Right lobe of liver (tissue), 4 donors: Measurements from ENCODE around the gene STK38L.

ENCODE experiments used
- POLR2A ChIP-seq: fragments of 450-650 bp; IDR thresholded peaks from one replicate; pipeline ENCODE4 v1.6.1; 2017; ENCODE audit warnings: antibody characterized with exemption, mild to moderate bottlenecking
- TF ChIP-seq, protein P1 (sequence below), 4 donors: fragments of 200-600 bp in 3 of 4; fragments of 450-650 bp in 1 of 4; IDR thresholded peaks; one replicate each; pipeline versions ENCODE4 v1.5.1 to v1.8.0; 2016 to 2022; ENCODE audit warnings: antibody characterized with exemption in 4 of 4, mild to moderate bottlenecking in 2 of 4
- donor health status: DM: no; HTN: no; CAD: no.
- donor health status: DM: no; HTN: no; CAD: no.
- donor health status: DM: no; HTN: yes; CAD: no.

DNA sequence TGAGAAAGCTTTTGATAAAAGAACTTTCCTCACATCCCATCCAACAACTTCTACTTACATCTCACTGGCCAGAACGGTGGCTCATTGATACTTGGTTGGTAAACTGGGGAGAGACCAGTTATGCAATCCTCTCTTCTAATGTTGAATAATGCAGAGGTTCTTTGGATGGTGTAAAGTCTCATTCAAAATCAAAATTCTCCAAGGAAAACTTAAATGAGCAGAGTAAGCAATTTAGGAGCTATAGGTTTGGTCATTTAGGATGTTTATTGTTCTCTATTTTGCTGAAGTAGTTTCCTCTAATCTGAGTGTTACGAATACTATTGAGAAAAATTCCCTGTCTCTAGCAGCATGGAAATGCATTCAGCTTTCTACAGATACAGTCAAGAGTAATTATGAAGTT is 26.5 kb upstream of the STK38L start:
- TF ChIP-seq, protein P1, sequence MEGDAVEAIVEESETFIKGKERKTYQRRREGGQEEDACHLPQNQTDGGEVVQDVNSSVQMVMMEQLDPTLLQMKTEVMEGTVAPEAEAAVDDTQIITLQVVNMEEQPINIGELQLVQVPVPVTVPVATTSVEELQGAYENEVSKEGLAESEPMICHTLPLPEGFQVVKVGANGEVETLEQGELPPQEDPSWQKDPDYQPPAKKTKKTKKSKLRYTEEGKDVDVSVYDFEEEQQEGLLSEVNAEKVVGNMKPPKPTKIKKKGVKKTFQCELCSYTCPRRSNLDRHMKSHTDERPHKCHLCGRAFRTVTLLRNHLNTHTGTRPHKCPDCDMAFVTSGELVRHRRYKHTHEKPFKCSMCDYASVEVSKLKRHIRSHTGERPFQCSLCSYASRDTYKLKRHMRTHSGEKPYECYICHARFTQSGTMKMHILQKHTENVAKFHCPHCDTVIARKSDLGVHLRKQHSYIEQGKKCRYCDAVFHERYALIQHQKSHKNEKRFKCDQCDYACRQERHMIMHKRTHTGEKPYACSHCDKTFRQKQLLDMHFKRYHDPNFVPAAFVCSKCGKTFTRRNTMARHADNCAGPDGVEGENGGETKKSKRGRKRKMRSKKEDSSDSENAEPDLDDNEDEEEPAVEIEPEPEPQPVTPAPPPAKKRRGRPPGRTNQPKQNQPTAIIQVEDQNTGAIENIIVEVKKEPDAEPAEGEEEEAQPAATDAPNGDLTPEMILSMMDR (IDR thresholded peaks at IDR 0.05) = no peak
- no peak for TF ChIP-seq POLR2A
